Activated CD4-positive, alpha-beta memory T cell treated with anti-CD3 and anti-CD28 coated beads for 36 hours (primary cell): ENCODE data around the gene FGFR2. TPM values are rescaled to one million over a fixed set of nuclear protein-coding genes. Genes with fewer than 3 reads are reported as not detected.

Experiments
- CTCF ChIA-PET: fragments of 350-600 bp; sonication (Branson Sonifier 250); formaldehyde crosslinking; loops from one replicate; lab custom pipeline; 2021; ENCODE audit warnings: antibody characterized with exemption, inconsistent platforms; lab: Charles Lee
- POLR2A ChIA-PET: fragments of 350-600 bp; sonication (Branson Sonifier 250); formaldehyde crosslinking; loops from one replicate; lab custom pipeline; 2021; ENCODE audit warnings: antibody characterized with exemption; lab: Charles Lee
- DNase-seq: peaks from one replicate; pipeline ENCODE4 v3.0.0-alpha.2; 2020
- H3K27ac Mint-ChIP-seq: one replicate; pipeline ENCODE4 v1.8.0; 2021; ENCODE audit warnings: mixed read lengths
- H3K27me3 Mint-ChIP-seq: one replicate; pipeline ENCODE4 v1.8.0; 2021; ENCODE audit warnings: mixed read lengths
- H3K36me3 Mint-ChIP-seq: one replicate; pipeline ENCODE4 v1.8.0; 2021; ENCODE audit warnings: mixed read lengths
- H3K4me1 Mint-ChIP-seq: one replicate; pipeline ENCODE4 v1.8.0; 2021; ENCODE audit warnings: low read depth, mixed read lengths
- H3K4me3 Mint-ChIP-seq: one replicate; pipeline ENCODE4 v1.8.0; 2021; ENCODE audit warnings: mild to moderate bottlenecking, mixed read lengths
- H3K9me3 Mint-ChIP-seq: one replicate; pipeline ENCODE4 v1.8.0; 2021; ENCODE audit warnings: mixed read lengths
- intact Hi-C: fragments of 100-400 bp; cut with micrococcal nuclease; formaldehyde crosslinking; loops from one replicate; pipeline ENCODE4 v1.15.1; 2023
- total RNA-seq, 2 experiments: library from RNA; stranded (reverse); gene quantifications; one replicate each; pipeline ENCODE4 v1.2.3, GENCODE V29; 2021

The FGFR2 gene
- total RNA-seq, 2 experiments from 2014 or later: 0.05 to 0.19 TPM

DNA sequence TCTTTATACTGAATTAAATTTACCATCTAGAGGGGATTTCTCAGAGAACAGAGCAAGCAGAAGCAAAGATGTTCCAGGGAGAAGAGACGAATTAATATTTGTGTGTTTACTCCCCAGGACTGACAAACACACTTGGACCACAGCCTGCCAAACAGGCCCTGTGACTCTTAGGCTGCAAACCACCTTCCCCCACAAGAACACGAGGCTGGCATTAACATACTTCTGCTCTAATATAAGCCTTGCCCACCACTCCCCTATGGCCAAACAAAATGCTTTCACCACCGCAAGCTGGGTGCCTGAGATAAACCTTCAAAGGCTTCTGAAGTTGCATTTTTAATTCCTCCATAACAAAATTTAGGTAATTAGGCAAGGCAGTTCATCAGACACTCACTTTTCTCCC is 88.4 kb downstream of the FGFR2 start:
- Mint-ChIP-seq H3K27me3 (peaks cover 2% of the 10 kb centered on the region), H3K36me3 (no peaks in the 10 kb centered on the region), H3K4me1 (peaks cover 4% of the 10 kb centered on the region), H3K9me3 (no peaks in the 10 kb centered on the region), H3K27ac (no peak overlapping the region), H3K4me3 (no peak overlapping the region)
- intact Hi-C loops: no loop called here
- ChIA-PET CTCF (no interaction called here), POLR2A (no interaction called here)
- DNase-seq: no peak

GRCh38 chr10:121509112-121509511 is 89.1 kb downstream of the FGFR2 start:
- Mint-ChIP-seq H3K4me3 (no peak overlapping the region), H3K36me3 (no peaks in the 10 kb centered on the region), H3K4me1 (peaks cover under 1% of the 10 kb centered on the region), H3K27me3 (peaks cover 2% of the 10 kb centered on the region), H3K9me3 (no peaks in the 10 kb centered on the region), H3K27ac (no peak overlapping the region)
- intact Hi-C loops: no loop called here
- no peak for DNase-seq
- POLR2A ChIA-PET: no interaction called here
- CTCF ChIA-PET: no interaction called here

DNA sequence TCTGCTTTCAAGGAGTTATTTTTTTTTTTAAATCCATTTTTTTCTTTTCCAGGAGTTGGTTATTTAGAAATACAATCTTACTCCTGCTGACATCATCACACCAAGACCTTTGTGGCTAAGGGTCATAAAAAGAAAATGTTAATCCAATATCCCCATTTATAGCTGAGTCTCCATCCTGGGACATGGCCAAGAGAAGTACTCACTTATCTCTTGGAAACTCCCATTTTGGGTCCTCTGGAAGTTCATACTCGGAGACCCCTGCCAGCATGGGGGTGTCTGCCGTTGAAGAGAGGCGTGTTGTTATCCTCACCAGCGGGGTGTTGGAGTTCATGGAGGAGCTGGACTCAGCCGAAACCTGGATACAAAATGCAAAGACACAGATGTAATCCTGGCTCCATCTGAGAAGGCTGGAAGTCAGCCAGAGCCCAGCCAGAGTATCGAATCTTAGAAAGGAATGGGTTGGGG is 94.6 kb downstream of the FGFR2 start:
- Mint-ChIP-seq H3K4me3 (no peak overlapping the region), H3K36me3 (no peaks in the 10 kb centered on the region), H3K4me1 (no peaks in the 10 kb centered on the region), H3K27ac (no peak overlapping the region), H3K27me3 (no peaks in the 10 kb centered on the region), H3K9me3 (no peaks in the 10 kb centered on the region)
- ChIA-PET POLR2A (no interaction called here), CTCF (no interaction called here)
- intact Hi-C loops: no loop called here
- no peak for DNase-seq

DNA sequence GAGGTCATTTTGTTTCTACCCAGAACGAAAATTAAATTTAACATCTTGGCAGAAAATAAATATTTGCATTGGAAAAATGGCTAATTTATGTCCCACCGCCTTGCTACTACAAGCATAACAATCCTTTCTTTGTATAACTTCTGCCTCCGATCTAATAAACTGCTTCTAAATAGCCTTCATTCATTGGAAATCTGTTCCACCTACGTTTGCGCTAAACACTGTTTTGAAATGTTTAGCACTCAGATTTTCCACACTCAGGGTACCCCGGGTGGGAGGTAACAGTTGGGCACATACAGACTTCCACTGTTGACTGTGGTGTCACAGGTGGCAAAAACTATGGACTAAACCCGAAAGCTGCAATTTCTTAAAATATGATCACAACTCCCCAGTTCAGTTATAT is 96.4 kb downstream of the FGFR2 start:
- Mint-ChIP-seq H3K4me1 (no peaks in the 10 kb centered on the region), H3K27me3 (no peaks in the 10 kb centered on the region), H3K9me3 (no peaks in the 10 kb centered on the region), H3K27ac (no peak overlapping the region), H3K4me3 (no peak overlapping the region), H3K36me3 (no peaks in the 10 kb centered on the region)
- DNase-seq: no peak
- ChIA-PET POLR2A (no interaction called here), CTCF (no interaction called here)
- intact Hi-C loops: no loop called here

- CTCF ChIA-PET: no interaction called here
- intact Hi-C loops: no loop called here
- H3K36me3 Mint-ChIP-seq: no peaks in the 10 kb centered on the region
These were observed 97.4 kb downstream of the FGFR2 start for GRCh38 chr10:121500701-121501332.

DNA sequence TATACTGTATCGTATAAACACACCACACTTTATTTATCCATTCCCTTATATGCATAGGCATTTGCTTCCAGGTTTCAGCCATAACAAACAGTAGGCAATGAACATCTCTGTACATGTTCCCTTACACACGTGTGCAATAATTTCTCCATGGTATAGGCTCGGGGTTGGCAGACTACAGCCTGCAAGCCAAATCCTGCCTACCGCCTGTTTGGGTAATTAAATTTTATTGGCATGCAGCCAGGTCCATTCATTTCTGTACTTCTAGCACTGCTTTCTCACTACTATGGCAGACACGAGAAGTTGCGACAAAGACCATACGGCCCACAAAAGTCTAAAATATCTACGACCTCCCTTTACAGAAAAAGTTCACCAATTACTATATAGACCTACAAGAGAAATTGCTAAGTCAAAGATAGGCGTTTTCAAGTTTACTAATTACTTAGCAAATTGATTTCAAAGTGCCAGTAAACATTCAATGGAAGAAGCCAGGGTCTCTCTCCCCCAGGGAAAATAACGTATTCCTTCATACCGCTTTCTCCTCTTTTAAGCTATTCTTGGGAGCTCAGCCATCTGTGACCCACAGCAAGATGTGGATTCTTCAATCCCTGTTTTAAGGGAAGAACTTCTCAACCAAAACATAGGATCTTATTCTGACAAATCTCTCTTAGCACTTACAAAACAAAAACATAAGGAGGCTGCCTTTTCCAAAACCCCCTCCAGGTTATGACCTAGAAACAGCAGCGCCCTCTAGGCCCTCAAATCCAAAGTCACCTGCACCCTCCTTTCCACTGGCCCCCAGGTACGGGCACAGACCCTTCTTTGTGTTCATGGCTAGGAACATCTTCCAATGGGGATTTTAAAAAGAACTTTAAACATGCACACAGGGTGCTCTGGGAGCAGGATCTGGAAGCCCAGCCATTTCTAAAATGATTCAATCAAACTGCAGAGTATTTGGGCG is 100.5 kb downstream of the FGFR2 start:
- no peaks in the 10 kb centered on the region for H3K9me3 Mint-ChIP-seq
- H3K4me1 Mint-ChIP-seq: no peaks in the 10 kb centered on the region
- intact Hi-C loops: no loop called here
- H3K27me3 Mint-ChIP-seq: no peaks in the 10 kb centered on the region
- H3K36me3 Mint-ChIP-seq: no peaks in the 10 kb centered on the region
- ChIA-PET POLR2A (no interaction called here), CTCF (no interaction called here)
- no peak for DNase-seq
- no peak overlapping the region for H3K4me3 Mint-ChIP-seq
- no peak overlapping the region for H3K27ac Mint-ChIP-seq

More at GRCh38 chr10:121500701-121501332, 97.4 kb downstream of the FGFR2 start:
- no peak for DNase-seq
- H3K27ac Mint-ChIP-seq: no peak overlapping the region
- no peaks in the 10 kb centered on the region for H3K9me3 Mint-ChIP-seq
- no peaks in the 10 kb centered on the region for H3K27me3 Mint-ChIP-seq
- POLR2A ChIA-PET: no interaction called here
- H3K4me1 Mint-ChIP-seq: no peaks in the 10 kb centered on the region
- H3K4me3 Mint-ChIP-seq: no peak overlapping the region

GRCh38 chr10:121495719-121496118 is 102.5 kb downstream of the FGFR2 start:
- no peaks in the 10 kb centered on the region for H3K9me3 Mint-ChIP-seq
- H3K36me3 Mint-ChIP-seq: no peaks in the 10 kb centered on the region
- POLR2A ChIA-PET: no interaction called here
- H3K27me3 Mint-ChIP-seq: no peaks in the 10 kb centered on the region
- intact Hi-C loops: no loop called here
- CTCF ChIA-PET: no interaction called here
- no peak for DNase-seq
- no peak overlapping the region for H3K27ac Mint-ChIP-seq
- no peaks in the 10 kb centered on the region for H3K4me1 Mint-ChIP-seq
- H3K4me3 Mint-ChIP-seq: no peak overlapping the region

DNA sequence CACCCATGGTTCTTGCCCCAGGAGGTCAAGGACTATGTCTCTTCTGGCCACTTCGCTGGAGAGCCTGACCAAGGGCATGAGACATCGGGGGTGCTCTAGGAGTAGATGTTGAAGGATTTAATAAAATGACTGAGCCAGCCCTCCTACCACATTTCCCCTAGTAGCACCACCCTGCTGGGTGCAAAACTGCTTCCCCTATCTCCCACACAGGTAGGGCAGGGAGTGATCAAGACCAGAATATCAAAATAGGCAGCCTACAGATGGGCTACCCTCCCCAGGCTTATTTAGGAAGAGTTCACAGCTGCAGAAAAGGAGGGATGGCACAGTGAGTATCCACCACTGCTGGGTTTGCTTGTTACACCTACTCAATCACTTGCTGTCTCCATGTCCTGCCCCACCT is 103.9 kb downstream of the FGFR2 start:
- Mint-ChIP-seq H3K36me3 (no peaks in the 10 kb centered on the region), H3K27ac (no peak overlapping the region), H3K9me3 (no peaks in the 10 kb centered on the region), H3K4me3 (no peak overlapping the region), H3K4me1 (no peaks in the 10 kb centered on the region), H3K27me3 (no peaks in the 10 kb centered on the region)
- CTCF ChIA-PET: no interaction called here
- POLR2A ChIA-PET: no interaction called here
- intact Hi-C loops: no loop called here
- no peak for DNase-seq

GRCh38 chr10:121493521-121493920 is 104.7 kb downstream of the FGFR2 start:
- no peak overlapping the region for H3K4me3 Mint-ChIP-seq
- intact Hi-C loops: no loop called here
- ChIA-PET CTCF (no interaction called here), POLR2A (no interaction called here)
- no peaks in the 10 kb centered on the region for H3K27me3 Mint-ChIP-seq
- no peak overlapping the region for H3K27ac Mint-ChIP-seq
- DNase-seq: no peak
- H3K4me1 Mint-ChIP-seq: no peaks in the 10 kb centered on the region
- no peaks in the 10 kb centered on the region for H3K9me3 Mint-ChIP-seq
- H3K36me3 Mint-ChIP-seq: no peaks in the 10 kb centered on the region

DNA sequence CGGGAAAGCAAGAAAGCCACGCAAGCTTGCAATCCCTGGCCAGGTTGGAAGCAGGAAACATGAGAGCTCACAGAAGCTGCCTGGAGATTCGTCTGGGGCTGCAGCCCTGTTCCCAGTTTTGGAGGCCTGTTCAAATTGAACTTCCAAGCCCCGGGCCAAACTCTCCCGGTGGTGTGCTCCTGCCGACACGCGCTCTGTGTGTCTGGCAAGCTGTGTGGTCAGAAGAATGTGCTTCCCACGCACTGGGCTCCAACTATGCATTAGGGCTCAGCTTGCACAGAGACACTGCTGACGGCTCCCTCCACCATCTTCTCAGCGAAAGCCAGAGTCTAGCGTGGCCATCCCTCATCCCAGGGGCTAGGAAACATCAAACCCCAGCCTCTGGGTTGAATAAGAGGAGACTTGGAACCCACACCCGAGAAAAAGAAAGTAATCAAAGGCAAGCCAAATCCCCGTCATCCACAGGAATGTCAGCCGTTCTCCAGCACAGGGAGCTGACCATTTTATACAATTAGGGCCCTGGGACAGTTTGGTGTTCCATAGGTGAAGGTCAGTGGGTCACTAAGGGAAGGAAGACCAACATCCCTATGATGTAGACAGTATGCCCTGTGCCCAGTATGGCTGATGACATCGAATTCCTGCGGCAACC is 107.2 kb downstream of the FGFR2 start:
- no peaks in the 10 kb centered on the region for H3K4me1 Mint-ChIP-seq
- H3K4me3 Mint-ChIP-seq: no peak overlapping the region
- intact Hi-C loops: no loop called here
- no peaks in the 10 kb centered on the region for H3K9me3 Mint-ChIP-seq
- ChIA-PET CTCF (no interaction called here), POLR2A (no interaction called here)
- no peaks in the 10 kb centered on the region for H3K36me3 Mint-ChIP-seq
- no peak for DNase-seq
- no peak overlapping the region for H3K27ac Mint-ChIP-seq
- no peaks in the 10 kb centered on the region for H3K27me3 Mint-ChIP-seq

GRCh38 chr10:121485436-121486139 is 112.7 kb downstream of the FGFR2 start:
- Mint-ChIP-seq H3K9me3 (no peaks in the 10 kb centered on the region), H3K27me3 (no peaks in the 10 kb centered on the region), H3K36me3 (no peaks in the 10 kb centered on the region), H3K27ac (no peak overlapping the region), H3K4me1 (no peaks in the 10 kb centered on the region), H3K4me3 (no peak overlapping the region)
- CTCF ChIA-PET: no interaction called here
- intact Hi-C loops: no loop called here
- no peak for DNase-seq
- POLR2A ChIA-PET: no interaction called here

DNA sequence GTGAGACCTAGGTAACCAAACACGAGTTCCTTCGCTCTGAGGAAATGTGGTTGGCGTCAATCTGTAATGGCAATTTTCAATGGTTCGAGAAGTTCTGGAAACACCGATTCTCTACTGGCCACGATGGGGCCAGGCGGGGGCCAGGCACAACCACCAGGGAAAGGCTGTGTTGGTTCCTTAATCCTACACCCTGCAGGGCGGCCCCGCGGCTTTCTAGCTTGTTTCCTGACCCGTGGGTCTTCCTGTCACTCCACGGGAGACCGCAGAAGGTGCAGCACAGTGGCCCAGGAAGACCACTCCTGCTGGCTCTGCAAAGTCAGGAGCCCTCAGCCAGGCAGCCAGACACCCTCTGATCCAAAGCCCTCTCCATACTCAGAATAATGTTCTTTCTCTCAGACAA is 113.4 kb downstream of the FGFR2 start:
- Mint-ChIP-seq H3K27ac (no peak overlapping the region), H3K4me3 (no peak overlapping the region), H3K36me3 (no peaks in the 10 kb centered on the region), H3K27me3 (no peaks in the 10 kb centered on the region), H3K9me3 (no peaks in the 10 kb centered on the region), H3K4me1 (no peaks in the 10 kb centered on the region)
- intact Hi-C loops: no loop called here
- no peak for DNase-seq
- ChIA-PET CTCF (no interaction called here), POLR2A (no interaction called here)
